Measurements from ENCODE around the gene SPATA2L.

DNA sequence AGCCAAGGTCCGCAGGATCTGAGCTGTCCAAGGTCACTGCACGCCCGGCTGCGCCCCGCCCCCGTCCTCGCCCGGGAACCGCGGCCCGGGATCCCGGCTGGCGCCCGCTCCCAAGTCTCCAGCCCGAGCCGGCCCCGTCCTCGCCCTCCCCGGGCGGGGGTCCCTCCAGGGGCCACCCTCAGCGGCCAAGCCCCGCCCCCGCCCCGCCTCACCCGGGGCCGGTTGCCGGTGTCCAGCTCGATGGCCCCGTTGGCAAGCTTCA lies 19.0 kb upstream of the SPATA2L start:
- TF ChIP-seq POLR2AphosphoS5 (IDR thresholded peaks at IDR 0.05; ENCODE audit: low read depth, low read length) (0 out of 2 replicates have a peak, but pooled peaks have one; percentile 13), SIN3A (IDR thresholded peaks at IDR 0.05; ENCODE audit: borderline replicate concordance, insufficient read depth, low read length) (no peak; the same call in 1 of the 2 replicates), REST (IDR thresholded peaks at IDR 0.05; ENCODE audit: insufficient read depth in 1 of 2, low read depth in 2 of 2, low read length in 2 of 2) (peak; percentile 53 to 57; a peak in 1 of 4 replicates)

All from PFSK-1 (cell line).